GM12801 (cell line): ENCODE results near the gene RABGAP1L.

Experiments
- CTCF ChIP-seq: IDR thresholded peaks from one replicate; pipeline ENCODE4 v1.5.1; 2011; ENCODE audit warnings: control low read depth; ENCODE audit not compliant: insufficient read length; ENCODE audit errors: extremely low read depth

The RABGAP1L gene

GRCh38 chr1:174123843-174124242, 35.5 kb upstream of the RABGAP1L start:
- TF ChIP-seq CTCF: no peak

- no peak for TF ChIP-seq CTCF
Measured at GRCh38 chr1:174131032-174131638, 28.2 kb upstream of the RABGAP1L start.

- TF ChIP-seq CTCF: no peak
Measured at GRCh38 chr1:174134003-174134659, 25.2 kb upstream of the RABGAP1L start.

- TF ChIP-seq CTCF: no peak
Measured at GRCh38 chr1:174135211-174135610, 24.1 kb upstream of the RABGAP1L start.

DNA sequence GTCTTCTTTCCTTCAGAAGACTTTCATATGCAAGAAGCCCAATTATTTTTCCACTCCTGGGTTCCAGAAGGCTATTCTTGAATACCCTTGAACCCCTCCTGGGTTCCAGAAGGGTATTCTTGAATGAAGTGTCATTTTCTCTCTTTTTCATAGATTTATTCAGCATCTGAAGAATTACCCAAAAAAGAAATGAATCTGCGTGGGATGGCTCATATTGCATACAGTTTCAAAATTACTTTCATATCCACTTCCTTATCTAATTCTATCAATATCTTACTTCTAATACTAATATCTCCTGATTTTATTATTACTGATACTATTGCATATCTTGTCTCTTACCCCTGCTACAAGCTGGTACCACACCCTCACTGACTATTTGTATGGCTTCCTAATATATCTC, 22.6 kb upstream of the RABGAP1L start:
- TF ChIP-seq CTCF: no peak

GRCh38 chr1:174142836-174143235, 16.5 kb upstream of the RABGAP1L start:
- TF ChIP-seq CTCF: no peak

DNA sequence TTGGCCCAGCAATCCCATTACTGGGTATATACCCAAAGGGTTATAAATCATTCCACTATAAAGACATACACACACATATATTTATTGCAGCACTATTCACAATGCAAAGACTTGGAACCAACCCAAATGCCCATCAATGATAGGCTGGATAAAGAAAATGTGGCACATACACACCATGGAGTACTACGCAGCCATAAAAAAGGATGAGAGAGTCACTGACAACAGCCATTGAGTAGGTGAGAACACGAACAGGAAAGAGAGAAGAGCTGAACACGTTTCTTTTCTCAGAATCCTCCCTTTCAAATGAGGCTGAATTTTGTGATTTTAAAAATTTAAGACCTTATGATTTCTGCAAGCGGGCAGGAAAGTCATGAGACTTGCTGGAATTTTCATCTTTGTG, 10.1 kb upstream of the RABGAP1L start:
- TF ChIP-seq CTCF: no peak
